Activated naive CD4-positive, alpha-beta T cell treated with anti-CD3 and anti-CD28 coated beads, Interleukin-2, amount 50 U/mL, for 16 hours (primary cell): ENCODE data around the gene DOCK11.
"Not testable (repeated sequence)": the region's sequence is repeated elsewhere in the genome, so short reads cannot be mapped to it uniquely, and the experiment has no call there.

Source experiments
- DNase-seq: peaks from one replicate; pipeline ENCODE4 v3.0.0-alpha.2; 2020

The DOCK11 gene

GRCh38 chrX:118495061-118495921 lies at the start of gene DOCK11:
Gene DOCK11, plus strand, starts transcription at chrX:118495815. Its CDS starts 157 bp downstream, at chrX:118495972.
- peak; percentile 77 for DNase-seq

- DNase-seq = no peak
These were observed 47.3 kb upstream of the DOCK11 start for GRCh38 chrX:118448273-118448783.

GRCh38 chrX:118455013-118455412 lies 40.6 kb upstream of the DOCK11 start:
- no peak for DNase-seq

DNA sequence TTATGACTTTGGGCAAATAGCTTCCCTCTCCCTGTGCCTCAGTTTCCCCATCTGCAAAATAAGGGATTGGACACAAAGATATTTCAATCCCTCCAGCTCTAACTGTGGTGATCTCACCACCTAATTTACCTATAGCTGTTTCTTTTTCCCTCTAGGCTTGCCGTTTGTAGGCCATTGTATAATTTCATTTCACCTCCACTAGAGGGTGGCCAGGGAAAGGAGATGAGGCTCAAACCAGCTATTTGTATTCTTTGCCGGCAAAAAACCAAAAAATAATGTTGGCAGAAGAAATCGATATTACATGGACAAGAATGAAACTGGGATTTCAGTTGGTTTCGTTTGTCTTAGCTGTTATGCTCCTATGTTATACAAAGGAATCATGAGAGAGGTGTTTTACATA lies 36.1 kb upstream of the DOCK11 start:
- no peak for DNase-seq

DNA sequence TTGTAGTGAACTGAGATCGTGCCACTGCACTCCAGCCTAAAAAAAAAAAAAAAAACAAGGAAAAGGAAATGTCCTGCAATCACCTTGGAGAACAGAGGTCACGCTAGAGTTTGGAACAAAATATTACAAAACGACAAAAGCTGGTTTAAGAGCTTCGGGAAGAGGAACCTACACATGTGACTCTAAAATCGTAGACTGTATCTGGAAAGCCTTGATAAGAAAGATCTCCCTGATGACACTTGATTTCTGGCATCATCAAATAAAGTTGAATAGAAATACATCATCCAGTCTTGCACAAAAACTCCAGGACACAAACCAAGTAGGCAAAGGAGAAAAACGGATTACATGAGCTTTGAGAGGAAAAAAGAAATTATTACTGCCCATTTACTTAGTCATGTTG lies 31.1 kb upstream of the DOCK11 start:
- no peak for DNase-seq

DNA sequence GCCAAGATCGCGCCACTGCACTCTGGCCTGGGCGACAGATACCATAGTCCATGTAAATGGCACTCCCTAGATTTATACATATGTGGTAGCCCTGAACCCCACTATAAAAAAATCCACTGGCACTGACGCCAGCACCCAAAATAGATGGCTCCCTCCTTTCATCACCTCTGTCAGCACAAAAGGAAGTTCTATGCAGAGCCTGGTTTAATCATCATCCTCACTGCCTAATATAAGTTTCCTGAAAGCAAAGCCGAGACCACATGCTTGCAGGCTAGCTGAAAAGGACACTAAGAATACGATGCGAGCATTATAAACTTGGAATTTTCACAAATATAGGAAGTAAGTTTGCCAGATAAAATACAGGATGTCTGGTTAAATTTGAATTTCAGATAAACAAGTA lies 27.5 kb upstream of the DOCK11 start:
- no peak for DNase-seq

GRCh38 chrX:118470721-118471347 lies 24.8 kb upstream of the DOCK11 start:
- DNase-seq = not testable (repeated sequence)

- DNase-seq = no peak
These were observed 21.0 kb upstream of the DOCK11 start for GRCh38 chrX:118474586-118474985.

GRCh38 chrX:118475903-118476302 lies 19.7 kb upstream of the DOCK11 start:
- no peak for DNase-seq

GRCh38 chrX:118480172-118480571 lies 15.4 kb upstream of the DOCK11 start:
- no peak for DNase-seq

GRCh38 chrX:118482384-118482783 lies 13.2 kb upstream of the DOCK11 start:
- not testable (repeated sequence) for DNase-seq

DNA sequence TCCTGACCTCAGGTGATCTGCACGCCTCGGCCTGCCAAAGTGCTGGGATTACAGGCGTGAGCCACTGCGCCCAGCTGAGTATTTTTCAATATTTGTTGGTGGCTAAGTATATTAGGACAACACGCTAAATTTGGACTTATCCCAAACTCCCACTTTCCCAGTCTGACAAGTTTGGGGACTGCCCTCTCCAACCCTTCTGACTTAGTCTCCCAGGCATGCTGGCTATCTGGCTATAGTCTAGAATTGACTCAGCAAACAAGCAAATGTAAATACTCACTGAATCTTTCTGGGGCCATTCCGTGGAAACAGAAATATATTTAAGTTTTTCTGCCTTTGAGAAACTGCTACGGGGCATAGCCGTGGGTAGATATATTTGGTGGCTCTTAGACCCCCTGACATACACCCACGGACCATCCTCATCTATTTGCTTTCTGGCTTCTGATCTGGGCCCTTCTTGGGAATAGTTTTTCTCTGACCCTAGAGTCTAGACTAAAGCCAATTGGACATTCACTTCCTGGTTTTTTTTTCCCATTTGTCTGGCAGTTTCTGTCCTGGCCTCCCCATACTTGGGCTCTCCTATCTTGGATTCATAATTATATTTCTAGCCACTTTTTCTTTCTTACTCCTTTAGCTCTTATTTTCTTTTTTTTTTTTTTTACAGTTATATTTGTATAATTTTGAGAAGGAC lies 11.3 kb upstream of the DOCK11 start:
- DNase-seq = no peak

DNA sequence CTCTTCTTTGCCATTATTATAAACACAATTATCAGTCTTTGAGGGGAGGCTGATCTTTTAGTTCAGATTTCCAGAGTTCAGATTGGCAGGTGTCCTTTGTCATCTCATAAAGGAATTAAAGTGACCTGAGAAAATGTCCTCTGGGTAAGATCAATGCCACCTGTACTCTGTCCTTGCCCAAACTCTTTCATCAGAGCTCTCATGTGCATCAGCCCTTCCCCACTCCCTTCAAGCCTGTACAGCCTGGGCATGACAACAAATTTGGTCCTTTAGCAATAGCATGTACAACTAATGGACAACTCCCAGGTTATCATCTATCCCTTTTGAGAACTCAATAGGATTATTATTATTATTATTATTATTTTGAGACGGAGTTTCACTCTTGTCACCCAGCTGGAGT lies 8.9 kb upstream of the DOCK11 start:
- DNase-seq = not testable (repeated sequence)

DNA sequence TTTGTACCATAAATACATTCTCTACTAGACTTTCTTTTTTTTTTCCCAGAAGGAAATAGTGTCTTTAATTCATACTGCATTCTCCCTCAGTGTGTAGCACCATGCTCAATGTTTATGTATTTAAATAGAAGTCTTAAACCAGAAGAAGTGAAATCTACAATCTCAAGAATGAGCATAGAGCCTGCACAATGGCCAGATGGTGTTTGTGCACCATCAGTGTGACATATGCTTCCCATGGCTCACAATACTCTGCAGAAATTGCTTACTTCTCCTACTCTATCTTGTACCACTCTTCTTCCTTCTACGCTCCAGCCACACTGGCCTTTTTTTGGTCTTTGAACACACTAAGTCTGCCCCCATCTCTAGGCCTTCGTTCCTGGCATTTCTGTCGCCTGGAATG lies 2.6 kb upstream of the DOCK11 start:
- no peak for DNase-seq

DNA sequence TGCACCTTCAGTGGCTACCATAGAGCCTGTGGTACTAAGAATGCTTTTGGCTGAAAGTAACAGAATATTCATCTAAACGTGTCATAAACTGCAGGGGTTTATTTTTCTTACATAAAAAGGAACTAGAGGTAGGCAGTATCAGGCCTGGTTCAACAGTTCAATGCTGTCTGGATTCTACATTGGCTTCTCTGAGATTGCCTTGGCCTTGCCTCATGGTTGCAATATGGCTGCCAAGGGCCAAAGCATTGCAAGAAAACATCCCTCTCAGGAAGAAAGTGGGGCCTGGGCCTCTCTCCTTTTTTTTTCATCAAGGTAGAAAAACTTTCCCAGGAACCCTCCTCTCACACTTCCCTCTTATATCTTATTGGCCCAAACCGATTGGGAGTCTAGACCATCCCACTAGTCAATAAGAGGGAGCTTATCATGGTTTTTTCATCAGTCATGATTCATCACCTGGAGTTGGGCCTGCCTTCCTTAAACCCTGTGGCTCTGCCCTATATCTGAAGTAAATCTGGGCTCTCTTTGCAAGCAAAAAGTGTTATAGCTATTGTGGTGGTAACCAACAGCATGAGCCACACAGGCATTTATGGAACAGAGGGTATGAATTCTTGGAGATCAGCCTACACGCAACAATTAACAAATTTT lies 1.8 kb upstream of the DOCK11 start:
- DNase-seq = no peak

GRCh38 chrX:118495958-118496762 lies 545 bp downstream of the DOCK11 start:
- peak; percentile 70 for DNase-seq

DNA sequence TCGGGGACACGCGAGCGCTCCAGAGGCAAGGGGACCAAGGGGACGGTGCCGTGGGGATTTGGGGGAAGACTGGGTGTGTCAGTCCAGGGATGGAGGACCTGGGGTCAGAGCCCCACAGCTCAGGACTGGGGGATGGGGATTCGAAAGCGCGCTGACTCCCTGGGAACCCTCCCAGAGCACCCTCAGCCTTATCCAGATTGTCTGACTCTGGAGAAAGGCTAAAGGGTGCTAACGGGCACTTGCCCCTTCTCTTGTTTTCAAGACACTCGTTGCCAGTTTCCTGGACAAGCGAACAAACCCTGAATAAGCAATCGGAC lies 1.1 kb downstream of the DOCK11 start:
- no peak for DNase-seq

- DNase-seq = no peak
These were observed 1.7 kb downstream of the DOCK11 start for GRCh38 chrX:118497180-118497818.

GRCh38 chrX:118498351-118498750 lies 2.7 kb downstream of the DOCK11 start:
- DNase-seq = no peak

- no peak for DNase-seq
These were observed 3.1 kb downstream of the DOCK11 start for GRCh38 chrX:118498755-118499154.

DNA sequence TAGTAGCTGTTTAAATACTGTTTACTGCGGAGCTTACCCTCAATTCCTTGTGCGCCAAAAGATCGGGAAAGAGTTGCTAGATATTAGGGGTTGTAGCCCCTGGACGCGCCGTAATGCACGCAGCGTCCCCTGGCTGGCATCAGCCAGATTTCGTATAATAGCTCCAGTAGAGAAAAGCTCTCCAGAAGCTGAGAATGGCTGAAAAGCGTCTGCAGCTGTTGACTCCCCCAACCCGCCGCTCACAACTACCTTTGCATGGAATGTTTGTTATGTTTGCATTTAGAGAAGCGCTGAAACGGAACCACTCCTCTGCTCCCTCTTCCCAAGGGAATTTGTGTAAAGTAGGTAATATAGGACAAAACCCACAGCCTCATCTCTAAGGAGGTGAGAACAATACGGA lies 3.7 kb downstream of the DOCK11 start:
- DNase-seq = no peak
